ENCODE results near the gene ERVMER34-1. TPM values are rescaled to one million over a fixed set of nuclear protein-coding genes. Genes with fewer than 3 reads are reported as not detected.

Gene ERVMER34-1

GRCh38 chr4:52693492-52693891 lies 57.7 kb downstream of the ERVMER34-1 start:
- Histone ChIP-seq H3K4me3 (ENCODE audit: insufficient read depth in 1 of 2, low read depth in 1 of 2, low read length in 2 of 2) (no peak overlapping the region), H3K14ac (ENCODE audit: low read length in 2 of 2) (no peak overlapping the region), H3K27ac (ENCODE audit: low read length, poor library complexity, severe bottlenecking) (no peak overlapping the region), H2BK5ac (ENCODE audit: low read depth, low read length, poor library complexity, severe bottlenecking) (no peak overlapping the region), H2AFZ (ENCODE audit: low read depth, low read length) (no peak overlapping the region), H3K9me3 (ENCODE audit: control insufficient read depth, low read length) (peaks cover 13% of the 10 kb centered on the region), H3K4ac (ENCODE audit: low read depth in 1 of 2, low read length in 2 of 2) (no peak overlapping the region), H3K4me2 (ENCODE audit: low read length, poor library complexity, severe bottlenecking) (no peak overlapping the region), H4K8ac (ENCODE audit: low read length) (no peak overlapping the region), H2BK12ac (ENCODE audit: low read length in 2 of 2) (no peak overlapping the region), H2BK120ac (ENCODE audit: low read depth, low read length) (no peak overlapping the region), H2BK15ac (ENCODE audit: low read depth, poor library complexity, severe bottlenecking) (no peak overlapping the region), H3K4me1 (ENCODE audit: control insufficient read depth, insufficient read depth, low read depth, low read length) (no peaks in the 10 kb centered on the region), H3K9ac (ENCODE audit: low read length) (no peak overlapping the region), H3K23ac (ENCODE audit: low read length in 2 of 2) (no peak overlapping the region), H3K27me3 (ENCODE audit: control insufficient read depth in 1 of 2, insufficient read depth in 1 of 2, low read length in 2 of 2) (no peaks in the 10 kb centered on the region), H3K36me3 (ENCODE audit: control insufficient read depth in 1 of 2, insufficient read depth in 2 of 2, low read depth in 1 of 2, low read length in 2 of 2) (no peaks in the 10 kb centered on the region), H3K79me1 (replicated peaks; ENCODE audit: low read length, poor library complexity, severe bottlenecking) (no peaks in the 10 kb centered on the region), H2AK5ac (ENCODE audit: low read length, severe bottlenecking) (no peak overlapping the region), H3K18ac (ENCODE audit: low read depth in 1 of 2, low read length in 2 of 2) (no peak overlapping the region), H4K91ac (ENCODE audit: low read length) (no peak overlapping the region)
- no peak for DNase-seq

Small RNA genes within 50 kb of the gene (small RNA-seq; reads per million reads assigned to genes)
- gene MIR4449 (ENCODE audit: low read depth): 2.0 reads per million
- not detected for gene RF00019 (ENCODE audit: low read depth)
- not detected for gene RF00568 (ENCODE audit: low read depth)
- 62.7 reads per million, percentile 91 among the genes with 10 or more reads in this experiment for gene SNORA26 (ENCODE audit: low read depth)

Measured in mesenchymal stem cell (in vitro differentiated cells and primary cell).